ENCODE data around the gene PIK3R4.

DNA sequence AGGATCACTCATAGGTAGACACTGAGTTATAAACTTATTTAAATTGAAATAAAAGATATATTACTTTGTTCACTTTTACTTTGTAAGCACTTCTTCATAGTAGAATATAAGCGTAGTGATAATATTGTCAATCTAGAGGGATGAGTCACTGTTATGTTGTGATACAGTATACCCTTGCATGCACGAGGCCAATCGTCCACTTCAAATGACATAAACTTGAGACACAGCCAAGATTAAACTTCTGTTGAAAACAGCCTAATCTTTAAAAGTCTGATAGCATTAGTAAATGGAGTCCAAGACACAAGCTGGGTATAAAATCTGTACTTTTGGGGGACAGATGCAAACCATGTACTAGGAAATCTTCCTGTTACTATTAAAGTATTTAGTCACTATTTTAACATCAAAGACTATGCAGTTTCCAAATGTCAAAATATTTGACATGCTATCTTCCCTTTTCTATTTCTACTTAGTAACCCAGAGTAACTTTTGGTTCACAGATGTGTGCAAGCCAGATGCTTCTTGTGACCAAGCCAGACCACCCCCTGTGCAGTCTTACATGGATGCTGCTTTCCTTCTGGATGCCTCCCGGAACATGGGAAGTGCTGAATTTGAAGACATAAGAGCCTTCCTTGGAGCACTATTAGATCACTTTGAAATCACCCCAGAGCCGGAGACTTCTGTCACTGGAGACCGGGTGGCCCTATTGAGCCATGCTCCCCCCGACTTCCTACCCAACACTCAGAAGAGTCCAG is 85.3 kb downstream of the PIK3R4 start:
- TF ChIP-seq, protein P1, sequence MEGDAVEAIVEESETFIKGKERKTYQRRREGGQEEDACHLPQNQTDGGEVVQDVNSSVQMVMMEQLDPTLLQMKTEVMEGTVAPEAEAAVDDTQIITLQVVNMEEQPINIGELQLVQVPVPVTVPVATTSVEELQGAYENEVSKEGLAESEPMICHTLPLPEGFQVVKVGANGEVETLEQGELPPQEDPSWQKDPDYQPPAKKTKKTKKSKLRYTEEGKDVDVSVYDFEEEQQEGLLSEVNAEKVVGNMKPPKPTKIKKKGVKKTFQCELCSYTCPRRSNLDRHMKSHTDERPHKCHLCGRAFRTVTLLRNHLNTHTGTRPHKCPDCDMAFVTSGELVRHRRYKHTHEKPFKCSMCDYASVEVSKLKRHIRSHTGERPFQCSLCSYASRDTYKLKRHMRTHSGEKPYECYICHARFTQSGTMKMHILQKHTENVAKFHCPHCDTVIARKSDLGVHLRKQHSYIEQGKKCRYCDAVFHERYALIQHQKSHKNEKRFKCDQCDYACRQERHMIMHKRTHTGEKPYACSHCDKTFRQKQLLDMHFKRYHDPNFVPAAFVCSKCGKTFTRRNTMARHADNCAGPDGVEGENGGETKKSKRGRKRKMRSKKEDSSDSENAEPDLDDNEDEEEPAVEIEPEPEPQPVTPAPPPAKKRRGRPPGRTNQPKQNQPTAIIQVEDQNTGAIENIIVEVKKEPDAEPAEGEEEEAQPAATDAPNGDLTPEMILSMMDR (IDR thresholded peaks at IDR 0.05), result no peak
- TF ChIP-seq POLR2A (IDR thresholded peaks at IDR 0.05), result no peak

Measured in uterus (tissue), 2 donors.